HepG2 (cell line): ENCODE measurements around the gene UBXN2A. TPM values are rescaled to one million over a fixed set of nuclear protein-coding genes. Genes with fewer than 3 reads are reported as not detected.

Experiments used
- ATF7-NPFF ChIP-seq: sonication (generic); formaldehyde crosslinking; IDR thresholded peaks from 2 replicates; pipeline ENCODE4 v1.8.1; 2023; ENCODE audit warnings: mild to moderate bottlenecking, low read depth, missing genetic modification reagents, moderate library complexity
- CHCHD3 ChIP-seq: sonication (generic); formaldehyde crosslinking; IDR thresholded peaks from 2 replicates; pipeline ENCODE4 v1.8.0; 2022; ENCODE audit warnings: mild to moderate bottlenecking, missing genetic modification reagents, moderate library complexity
- EED ChIP-seq: sonication (generic); formaldehyde crosslinking; IDR thresholded peaks from 2 replicates; pipeline ENCODE4 v1.5.0; 2020; ENCODE audit warnings: mild to moderate bottlenecking, missing genetic modification reagents
- ESRRA ChIP-seq: sonication (generic); formaldehyde crosslinking; IDR thresholded peaks from 2 replicates; pipeline ENCODE4 v1.5.1; 2020; ENCODE audit warnings: mild to moderate bottlenecking, low read depth, missing genetic modification reagents
- FOXA3 ChIP-seq: IDR thresholded peaks from 2 replicates; pipeline ENCODE4 v1.6.1; 2016; ENCODE audit warnings: missing genetic modification reagents, missing compliant biosample characterization
- FOXO1 ChIP-seq: sonication (generic); formaldehyde crosslinking; IDR thresholded peaks from 2 replicates; pipeline ENCODE4 v1.4.0; 2020; ENCODE audit warnings: missing genetic modification reagents
- GPN1 ChIP-seq: sonication (generic); formaldehyde crosslinking; IDR thresholded peaks from 2 replicates; pipeline ENCODE4 v1.5.1; 2020; ENCODE audit warnings: missing genetic modification reagents, borderline replicate concordance
- HES4 ChIP-seq: sonication (generic); formaldehyde crosslinking; IDR thresholded peaks from 2 replicates; pipeline ENCODE4 v1.9.0; 2021; ENCODE audit warnings: mild to moderate bottlenecking, missing genetic modification reagents, borderline replicate concordance
- HOXA9 ChIP-seq: sonication (generic); formaldehyde crosslinking; IDR thresholded peaks from 2 replicates; pipeline ENCODE4 v1.8.1; 2022; ENCODE audit warnings: missing genetic modification reagents, mild to moderate bottlenecking, moderate library complexity, borderline replicate concordance
- KAT8 ChIP-seq: IDR thresholded peaks from 2 replicates; pipeline ENCODE4 v1.6.1; 2016; ENCODE audit warnings: missing genetic modification reagents, missing compliant biosample characterization
- MIXL1 ChIP-seq: IDR thresholded peaks from 2 replicates; pipeline ENCODE4 v1.6.1; 2016
- MLLT10 ChIP-seq: sonication (generic); formaldehyde crosslinking; IDR thresholded peaks from 2 replicates; pipeline ENCODE4 v1.4.0; 2020; ENCODE audit warnings: missing genetic modification reagents
- NFE2L2 ChIP-seq: fragments of 150-350 bp; IDR thresholded peaks from 2 replicates; pipeline ENCODE4 v1.6.1; 2014; ENCODE audit warnings: low read length
- PHF8 ChIP-seq: sonication (generic); formaldehyde crosslinking; IDR thresholded peaks from 2 replicates; pipeline ENCODE4 v1.5.0; 2020; ENCODE audit warnings: missing genetic modification reagents
- PRDM15 ChIP-seq: sonication (generic); formaldehyde crosslinking; IDR thresholded peaks from 2 replicates; pipeline ENCODE4 v1.4.0; 2020; ENCODE audit warnings: missing genetic modification reagents
- SKIL ChIP-seq: sonication (generic); formaldehyde crosslinking; IDR thresholded peaks from 2 replicates; pipeline ENCODE4 v1.8.0; 2022; ENCODE audit warnings: missing genetic modification reagents, mild to moderate bottlenecking, moderate library complexity, borderline replicate concordance
- TBL1XR1 ChIP-seq: fragments of 150-350 bp; IDR thresholded peaks from 2 replicates; pipeline ENCODE4 v1.6.1; 2014; ENCODE audit warnings: borderline replicate concordance, low read length; ENCODE audit not compliant: partially characterized antibody
- TMF1 ChIP-seq: sonication (generic); formaldehyde crosslinking; IDR thresholded peaks from 2 replicates; pipeline ENCODE4 v1.8.1; 2022; ENCODE audit warnings: low read depth, missing genetic modification reagents
- ZBTB20 ChIP-seq: sonication (generic); formaldehyde crosslinking; IDR thresholded peaks from 2 replicates; pipeline ENCODE4 v1.8.1; 2023; ENCODE audit warnings: missing genetic modification reagents, low read depth, mild to moderate bottlenecking, borderline replicate concordance
- ZBTB21 ChIP-seq: sonication (generic); formaldehyde crosslinking; IDR thresholded peaks from 2 replicates; pipeline ENCODE4 v1.4.0; 2020; ENCODE audit warnings: missing genetic modification reagents
- ZNF512 ChIP-seq: sonication (generic); formaldehyde crosslinking; IDR thresholded peaks from 2 replicates; pipeline ENCODE4 v1.4.0; 2020; ENCODE audit warnings: mild to moderate bottlenecking, missing genetic modification reagents
- ZNF607 ChIP-seq: sonication (generic); formaldehyde crosslinking; IDR thresholded peaks from 2 replicates; pipeline ENCODE4 v1.5.1; 2020; ENCODE audit warnings: missing genetic modification reagents, mild to moderate bottlenecking, borderline replicate concordance
- ZNF616 ChIP-seq: sonication (generic); formaldehyde crosslinking; IDR thresholded peaks from 2 replicates; pipeline ENCODE4 v1.5.0; 2020; ENCODE audit warnings: low read depth, mild to moderate bottlenecking, missing genetic modification reagents
- ZNF891 ChIP-seq: sonication (generic); formaldehyde crosslinking; IDR thresholded peaks from 2 replicates; pipeline ENCODE4 v1.5.0; 2020; ENCODE audit warnings: mild to moderate bottlenecking, missing genetic modification reagents
- ZSCAN20 ChIP-seq: sonication (generic); formaldehyde crosslinking; IDR thresholded peaks from 2 replicates; pipeline ENCODE4 v1.4.0; 2020; ENCODE audit warnings: missing genetic modification reagents, mild to moderate bottlenecking, borderline replicate concordance
- polyA plus RNA-seq, 8 experiments: library from polyadenylated mRNA; depleted of rRNA in 3 of 8; stranded (reverse) in 7 of 8; unstranded in 1 of 8; fragments of >200 nt; fragmentation: Illumina TruSeq in 4 of 8; extraction: Trizol in 4 of 8; gene quantifications; 2 replicates each; pipeline versions ENCODE4 v1.2.1 to v1.2.3, GENCODE V29; 2011 to 2016; ENCODE audit warnings: low read depth in 4 of 8, missing spikeins in 1 of 8, mixed read lengths in 1 of 8; ENCODE audit not compliant: insufficient read depth in 1 of 8
- total RNA-seq, 5 experiments: library from RNA; depleted of rRNA; stranded (reverse); fragments of >200 nt; fragmentation: Illumina TruSeq; extraction: Trizol; gene quantifications; 2 replicates each; pipeline ENCODE4 v1.2.3, GENCODE V29; 2016; ENCODE audit warnings: low read depth in 1 of 5

UBXN2A gene
- total and polyA plus RNA-seq, 2 of the 13 experiments (the other 11 are each of a cell fraction or from before 2014, with no cell fraction given), result 8.3 to 20.9 TPM

GRCh38 chr2:24049485-24050021 is 109.3 kb downstream of the UBXN2A start, which contains the start of gene FKBP1B (continued):
- TF ChIP-seq HES4 (peak; percentile 62; the same call in 1 of the 2 replicates), HOXA9 (CRISPR knock-in tag) (no peak), TMF1 (no peak), NFE2L2 (no peak), FOXA3 (CRISPR knock-in tag) (no peak), PHF8 (CRISPR knock-in tag) (peak; percentile 65), GPN1 (CRISPR knock-in tag) (no peak), SKIL (CRISPR knock-in tag) (no peak), ZBTB21 (CRISPR knock-in tag) (no peak), ZNF616 (no peak), CHCHD3 (CRISPR knock-in tag) (no peak), FOXO1 (CRISPR knock-in tag) (peak; percentile 40; the same call in 1 of the 2 replicates), ZSCAN20 (CRISPR knock-in tag) (no peak), ZNF512 (CRISPR knock-in tag) (no peak), EED (0 out of 2 replicates have a peak, but pooled peaks have one; percentile 25), ZBTB20 (CRISPR knock-in tag) (no peak), ZNF607 (CRISPR knock-in tag) (0 out of 2 replicates have a peak, but pooled peaks have one; percentile 70), ESRRA (CRISPR knock-in tag) (peak; percentile 14; the same call in 1 of the 2 replicates), ATF7-NPFF (no peak), MLLT10 (CRISPR knock-in tag) (no peak), TBL1XR1 (no peak), MIXL1 (CRISPR knock-in tag) (no peak), KAT8 (CRISPR knock-in tag) (no peak), PRDM15 (CRISPR knock-in tag) (no peak), ZNF891 (CRISPR knock-in tag) (no peak)
